ENCODE results near the gene TBCD. TPM values are rescaled to one million over a fixed set of nuclear protein-coding genes. Genes with fewer than 3 reads are reported as not detected.

Gene TBCD
- polyA plus RNA-seq, 1 donor from 2014 or later: 67.2 TPM

DNA sequence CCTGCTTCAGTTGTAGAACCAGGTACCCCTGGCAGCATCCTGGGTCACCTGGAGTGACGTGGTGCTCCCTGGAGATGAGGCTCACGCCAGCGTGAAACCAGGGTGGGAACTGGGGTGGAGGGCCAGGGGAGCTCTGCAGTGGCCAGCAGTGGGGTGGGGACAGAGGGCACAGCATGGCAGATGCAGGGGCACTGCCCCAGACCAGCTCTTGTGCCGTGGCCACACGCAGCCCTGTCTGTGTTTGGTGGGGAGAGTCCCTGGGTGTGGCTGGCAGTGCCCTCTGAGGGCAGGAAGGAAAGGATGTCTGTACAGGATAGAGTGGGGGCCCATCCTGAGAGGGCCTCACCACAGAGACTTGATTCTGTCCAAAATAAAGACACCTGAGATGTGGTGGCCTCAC is 63.5 kb downstream of the TBCD start:
- Histone ChIP-seq H3K9me2 (ENCODE audit: insufficient read depth, low read length) (no peaks in the 10 kb centered on the region), H3K4me3 (ENCODE audit: low read length) (no peak overlapping the region), H2AFZ (ENCODE audit: low read depth, low read length) (no peak overlapping the region), H3K79me2 (replicated peaks; ENCODE audit: insufficient read depth, low read length) (no peaks in the 10 kb centered on the region), H3K4me2 (ENCODE audit: low read length) (no peak overlapping the region), H3K27me3 (ENCODE audit: insufficient read depth, low read depth, low read length) (no peaks in the 10 kb centered on the region), H3K9ac (ENCODE audit: low read length) (no peak overlapping the region), H3F3A (ENCODE audit: insufficient read depth, low read length, poor library complexity, severe bottlenecking) (no peaks in the 10 kb centered on the region), H3K9me3 (ENCODE audit: low read length) (no peaks in the 10 kb centered on the region), H4K20me1 (ENCODE audit: insufficient read depth) (no peaks in the 10 kb centered on the region), H3K27ac (ENCODE audit: low read length) (no peak overlapping the region), H3K36me3 (ENCODE audit: insufficient read depth, low read length) (peaks cover 17% of the 10 kb centered on the region)
- no peak for TF ChIP-seq TAF1 (IDR thresholded peaks at IDR 0.05; ENCODE audit: low read depth)
- TF ChIP-seq EZH2 (IDR thresholded peaks at IDR 0.05; ENCODE audit: borderline replicate concordance, insufficient read depth, low read length, poor library complexity, severe bottlenecking): no peak
- TF ChIP-seq RAD21 (conservative IDR thresholded peaks at IDR 0.05): no peak
- no peak for TF ChIP-seq EP300 (conservative IDR thresholded peaks at IDR 0.05; ENCODE audit: poor library complexity, severe bottlenecking)
- no peak for TF ChIP-seq POLR2AphosphoS5 (IDR thresholded peaks at IDR 0.05)
- TF ChIP-seq, protein P1, sequence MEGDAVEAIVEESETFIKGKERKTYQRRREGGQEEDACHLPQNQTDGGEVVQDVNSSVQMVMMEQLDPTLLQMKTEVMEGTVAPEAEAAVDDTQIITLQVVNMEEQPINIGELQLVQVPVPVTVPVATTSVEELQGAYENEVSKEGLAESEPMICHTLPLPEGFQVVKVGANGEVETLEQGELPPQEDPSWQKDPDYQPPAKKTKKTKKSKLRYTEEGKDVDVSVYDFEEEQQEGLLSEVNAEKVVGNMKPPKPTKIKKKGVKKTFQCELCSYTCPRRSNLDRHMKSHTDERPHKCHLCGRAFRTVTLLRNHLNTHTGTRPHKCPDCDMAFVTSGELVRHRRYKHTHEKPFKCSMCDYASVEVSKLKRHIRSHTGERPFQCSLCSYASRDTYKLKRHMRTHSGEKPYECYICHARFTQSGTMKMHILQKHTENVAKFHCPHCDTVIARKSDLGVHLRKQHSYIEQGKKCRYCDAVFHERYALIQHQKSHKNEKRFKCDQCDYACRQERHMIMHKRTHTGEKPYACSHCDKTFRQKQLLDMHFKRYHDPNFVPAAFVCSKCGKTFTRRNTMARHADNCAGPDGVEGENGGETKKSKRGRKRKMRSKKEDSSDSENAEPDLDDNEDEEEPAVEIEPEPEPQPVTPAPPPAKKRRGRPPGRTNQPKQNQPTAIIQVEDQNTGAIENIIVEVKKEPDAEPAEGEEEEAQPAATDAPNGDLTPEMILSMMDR (IDR thresholded peaks at IDR 0.05; ENCODE audit: poor library complexity, severe bottlenecking): no peak
- TF ChIP-seq, protein P2, sequence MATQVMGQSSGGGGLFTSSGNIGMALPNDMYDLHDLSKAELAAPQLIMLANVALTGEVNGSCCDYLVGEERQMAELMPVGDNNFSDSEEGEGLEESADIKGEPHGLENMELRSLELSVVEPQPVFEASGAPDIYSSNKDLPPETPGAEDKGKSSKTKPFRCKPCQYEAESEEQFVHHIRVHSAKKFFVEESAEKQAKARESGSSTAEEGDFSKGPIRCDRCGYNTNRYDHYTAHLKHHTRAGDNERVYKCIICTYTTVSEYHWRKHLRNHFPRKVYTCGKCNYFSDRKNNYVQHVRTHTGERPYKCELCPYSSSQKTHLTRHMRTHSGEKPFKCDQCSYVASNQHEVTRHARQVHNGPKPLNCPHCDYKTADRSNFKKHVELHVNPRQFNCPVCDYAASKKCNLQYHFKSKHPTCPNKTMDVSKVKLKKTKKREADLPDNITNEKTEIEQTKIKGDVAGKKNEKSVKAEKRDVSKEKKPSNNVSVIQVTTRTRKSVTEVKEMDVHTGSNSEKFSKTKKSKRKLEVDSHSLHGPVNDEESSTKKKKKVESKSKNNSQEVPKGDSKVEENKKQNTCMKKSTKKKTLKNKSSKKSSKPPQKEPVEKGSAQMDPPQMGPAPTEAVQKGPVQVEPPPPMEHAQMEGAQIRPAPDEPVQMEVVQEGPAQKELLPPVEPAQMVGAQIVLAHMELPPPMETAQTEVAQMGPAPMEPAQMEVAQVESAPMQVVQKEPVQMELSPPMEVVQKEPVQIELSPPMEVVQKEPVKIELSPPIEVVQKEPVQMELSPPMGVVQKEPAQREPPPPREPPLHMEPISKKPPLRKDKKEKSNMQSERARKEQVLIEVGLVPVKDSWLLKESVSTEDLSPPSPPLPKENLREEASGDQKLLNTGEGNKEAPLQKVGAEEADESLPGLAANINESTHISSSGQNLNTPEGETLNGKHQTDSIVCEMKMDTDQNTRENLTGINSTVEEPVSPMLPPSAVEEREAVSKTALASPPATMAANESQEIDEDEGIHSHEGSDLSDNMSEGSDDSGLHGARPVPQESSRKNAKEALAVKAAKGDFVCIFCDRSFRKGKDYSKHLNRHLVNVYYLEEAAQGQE (IDR thresholded peaks at IDR 0.05; ENCODE audit: borderline replicate concordance): no peak

DNA sequence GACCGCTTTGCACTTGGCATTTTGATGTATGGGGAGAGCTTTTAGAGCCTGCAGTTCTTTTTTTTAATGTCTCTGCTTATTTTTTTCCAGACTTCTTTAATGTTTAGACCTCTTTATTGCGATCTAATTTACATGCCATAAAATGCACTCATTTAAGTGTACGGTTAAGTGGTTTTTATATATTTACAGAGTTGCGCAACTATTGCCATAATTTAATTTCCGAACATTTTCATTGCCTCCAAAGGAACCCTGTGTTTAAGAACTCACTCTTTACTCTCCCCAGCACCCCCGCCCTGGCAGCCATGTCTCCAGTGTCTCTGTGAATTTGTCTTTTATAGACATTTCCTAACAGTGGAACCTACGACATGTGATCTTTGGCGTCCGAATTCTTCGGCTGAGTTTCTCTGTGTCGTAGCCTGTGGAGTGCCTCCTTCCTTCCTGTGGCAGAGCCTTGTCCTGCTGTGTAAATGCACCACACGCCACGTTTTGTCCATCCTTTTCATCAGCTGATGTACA is 64.0 kb downstream of the TBCD start:
- Histone ChIP-seq H3K27me3 (ENCODE audit: insufficient read depth, low read depth, low read length) (no peaks in the 10 kb centered on the region), H3F3A (ENCODE audit: insufficient read depth, low read length, poor library complexity, severe bottlenecking) (no peaks in the 10 kb centered on the region), H3K27ac (ENCODE audit: low read length) (no peak overlapping the region), H3K36me3 (ENCODE audit: insufficient read depth, low read length) (peaks cover 17% of the 10 kb centered on the region), H3K9me3 (ENCODE audit: low read length) (no peaks in the 10 kb centered on the region), H2AFZ (ENCODE audit: low read depth, low read length) (no peak overlapping the region), H3K9ac (ENCODE audit: low read length) (no peak overlapping the region), H3K4me3 (ENCODE audit: low read length) (no peak overlapping the region), H3K4me2 (ENCODE audit: low read length) (no peak overlapping the region), H3K79me2 (replicated peaks; ENCODE audit: insufficient read depth, low read length) (no peaks in the 10 kb centered on the region), H3K9me2 (ENCODE audit: insufficient read depth, low read length) (no peaks in the 10 kb centered on the region), H4K20me1 (ENCODE audit: insufficient read depth) (no peaks in the 10 kb centered on the region)
- TF ChIP-seq EP300 (conservative IDR thresholded peaks at IDR 0.05; ENCODE audit: poor library complexity, severe bottlenecking): no peak
- no peak for TF ChIP-seq SMC3 (conservative IDR thresholded peaks at IDR 0.05; ENCODE audit: poor library complexity)
- TF ChIP-seq MXI1 (conservative IDR thresholded peaks at IDR 0.05; ENCODE audit: poor library complexity, severe bottlenecking): no peak
- no peak for TF ChIP-seq POLR2AphosphoS5 (IDR thresholded peaks at IDR 0.05)
- TF ChIP-seq, protein P2 (IDR thresholded peaks at IDR 0.05; ENCODE audit: borderline replicate concordance): no peak
- TF ChIP-seq RAD21 (conservative IDR thresholded peaks at IDR 0.05): no peak
- TF ChIP-seq, protein P1 (IDR thresholded peaks at IDR 0.05; ENCODE audit: poor library complexity, severe bottlenecking): no peak
- no peak for TF ChIP-seq TAF1 (IDR thresholded peaks at IDR 0.05; ENCODE audit: low read depth)
- TF ChIP-seq EZH2 (IDR thresholded peaks at IDR 0.05; ENCODE audit: borderline replicate concordance, insufficient read depth, low read length, poor library complexity, severe bottlenecking): no peak

All from neural cell (in vitro differentiated cells).